PC-9 (cell line): ENCODE results near the gene PLA2G2C. TPM values are rescaled to one million over a fixed set of nuclear protein-coding genes. Genes with fewer than 3 reads are reported as not detected.

Source experiments
- BruUV-seq: library from RNA; stranded (reverse); fragments of 400-500 nt; replicated peaks from 2 replicates; lab custom pipeline; 2021; lab: Mats Ljungman, UMichigan
- CTCF ChIA-PET: fragments of 300-600 bp; sonication (Branson Sonifier 250); formaldehyde crosslinking; loops from one replicate; lab custom pipeline; 2022; ENCODE audit warnings: antibody characterized with exemption; lab: Charles Lee
- POLR2A ChIA-PET: fragments of 300-600 bp; sonication (Branson Sonifier 250); formaldehyde crosslinking; loops from one replicate; lab custom pipeline; 2022; ENCODE audit warnings: antibody characterized with exemption; ENCODE audit not compliant: unreplicated experiment; lab: Charles Lee
- DNase-seq, 2 experiments: peaks; one replicate each; pipeline versions ENCODE4 v3.0.0 to v3.0.0-alpha.2; 2015 to 2022; ENCODE audit warnings: mixed read lengths in 1 of 2
- H2AFZ ChIP-seq: fragments of 200-600 bp; sonication (generic); 2 replicates; pipeline ENCODE4 v1.8.1; 2017; ENCODE audit warnings: antibody characterized with exemption
- H3F3A ChIP-seq: fragments of 200-600 bp; sonication (generic); 2 replicates; pipeline ENCODE4 v1.8.1; 2017; ENCODE audit warnings: antibody characterized with exemption, mild to moderate bottlenecking, low read depth; ENCODE audit not compliant: insufficient read depth
- H3K27ac ChIP-seq: fragments of 200-600 bp; sonication (generic); 2 replicates; pipeline ENCODE4 v1.6.1; 2016; ENCODE audit warnings: mixed run types
- H3K27me3 ChIP-seq: fragments of 200-600 bp; sonication (generic); 2 replicates; pipeline ENCODE4 v1.6.1; 2016; ENCODE audit warnings: low read depth, mixed run types; ENCODE audit not compliant: insufficient read depth
- H3K36me3 ChIP-seq: fragments of 200-600 bp; sonication (generic); 2 replicates; pipeline ENCODE4 v1.6.1; 2016; ENCODE audit warnings: low read depth, mixed run types
- H3K4me1 ChIP-seq: fragments of 200-600 bp; sonication (generic); replicated peaks from 2 replicates; pipeline ENCODE4 v1.6.1; 2016; ENCODE audit warnings: mixed run types; ENCODE audit not compliant: insufficient read depth
- H3K4me2 ChIP-seq: fragments of 200-600 bp; sonication (generic); 2 replicates; pipeline ENCODE4 v1.6.1; 2017; ENCODE audit warnings: mixed run types
- H3K4me3 ChIP-seq: fragments of 200-600 bp; sonication (generic); 2 replicates; pipeline ENCODE4 v1.6.1; 2016; ENCODE audit warnings: mixed run types
- H3K79me2 ChIP-seq: fragments of 200-600 bp; sonication (generic); 2 replicates; pipeline ENCODE4 v1.6.1; 2017; ENCODE audit warnings: low read depth, mixed run types
- H3K9me2 ChIP-seq: fragments of 200-600 bp; sonication (generic); 2 replicates; pipeline ENCODE4 v1.8.1; 2017; ENCODE audit warnings: mild to moderate bottlenecking; ENCODE audit not compliant: insufficient read depth
- H3K9me3 ChIP-seq: fragments of 200-600 bp; sonication (generic); 2 replicates; pipeline ENCODE4 v1.8.1; 2016; ENCODE audit warnings: low read depth; ENCODE audit not compliant: insufficient read depth
- H4K20me1 ChIP-seq: fragments of 200-600 bp; sonication (generic); 2 replicates; pipeline ENCODE4 v1.8.1; 2017; ENCODE audit not compliant: insufficient read depth
- CTCF ChIP-seq: fragments of 200-600 bp; sonication (generic); conservative IDR thresholded peaks from 2 replicates; pipeline ENCODE4 v1.6.1; 2017; ENCODE audit warnings: mixed run types, antibody characterized with exemption, mild to moderate bottlenecking, moderate library complexity
- EZH2 ChIP-seq: fragments of 200-600 bp; sonication (generic); IDR thresholded peaks from 2 replicates; pipeline ENCODE4 v1.8.0; 2017; ENCODE audit warnings: antibody characterized with exemption, low read depth
- intact Hi-C: fragments of 100-400 bp; cut with micrococcal nuclease; formaldehyde crosslinking; loops from one replicate; pipeline ENCODE4 v1.10.0; 2022; ENCODE audit not compliant: unreplicated experiment
- total RNA-seq: library from RNA; stranded (reverse); gene quantifications from 2 replicates; pipeline ENCODE4 v1.2.3, GENCODE V29; 2021

The PLA2G2C gene
- total RNA-seq, 1 experiment from 2014 or later: 0.55 TPM

GRCh38 chr1:20192871-20193411, 6.6 kb upstream of the PLA2G2C start:
- H3K9me2 ChIP-seq: no peaks in the 10 kb centered on the region
- intact Hi-C loops: no loop called here
- CTCF ChIA-PET: interaction anchor here (0.7 kb wide), 1 partner anchor 39 kb away, joined by 4 read pairs; no protein-coding TSS in a partner anchor
- H3K4me2 ChIP-seq: no peak overlapping the region
- TF ChIP-seq CTCF (no peak), EZH2 (no peak)
- no peaks in the 10 kb centered on the region for H3K27me3 ChIP-seq
- no peaks in the 10 kb centered on the region for H3F3A ChIP-seq
- peaks cover 13% of the 10 kb centered on the region for H3K79me2 ChIP-seq
- no TSS peak for BruUV-seq
- H3K36me3 ChIP-seq: peaks cover 8% of the 10 kb centered on the region; the same call in 1 of the 2 replicates
- H4K20me1 ChIP-seq: no peaks in the 10 kb centered on the region
- no peaks in the 10 kb centered on the region for H3K9me3 ChIP-seq
- no peak overlapping the region for H3K4me3 ChIP-seq
- no peak for DNase-seq
- peaks cover 9% of the 10 kb centered on the region for H3K4me1 ChIP-seq
- no peak overlapping the region for H2AFZ ChIP-seq
- no peak overlapping the region for H3K27ac ChIP-seq
- POLR2A ChIA-PET: interaction anchor here (0.7 kb wide), 1 partner anchor 1089 kb away, joined by 7 read pairs; no protein-coding TSS in a partner anchor

GRCh38 chr1:20192364-20192763, 6.0 kb upstream of the PLA2G2C start:
- H3K27me3 ChIP-seq: no peaks in the 10 kb centered on the region
- H3K27ac ChIP-seq: no peak overlapping the region
- no peak overlapping the region for H3K4me2 ChIP-seq
- CTCF ChIA-PET: no interaction called here
- DNase-seq: no peak
- no peaks in the 10 kb centered on the region for H3K9me3 ChIP-seq
- intact Hi-C loops: no loop called here
- BruUV-seq: no TSS peak
- TF ChIP-seq CTCF (no peak), EZH2 (no peak)
- H4K20me1 ChIP-seq: no peaks in the 10 kb centered on the region
- POLR2A ChIA-PET: no interaction called here
- H2AFZ ChIP-seq: no peak overlapping the region
- peaks cover 19% of the 10 kb centered on the region for H3K79me2 ChIP-seq
- H3K4me3 ChIP-seq: no peak overlapping the region
- H3K36me3 ChIP-seq: peaks cover 8% of the 10 kb centered on the region; the same call in 1 of the 2 replicates
- peaks cover 14% of the 10 kb centered on the region for H3K4me1 ChIP-seq
- H3K9me2 ChIP-seq: no peaks in the 10 kb centered on the region
- H3F3A ChIP-seq: peaks cover 2% of the 10 kb centered on the region; the same call in 1 of the 2 replicates

- ChIA-PET POLR2A (interaction anchor here (0.6 to 0.7 kb wide), 2 partner anchors 285 to 304 kb away, joined by 3 to 4 read pairs; no protein-coding TSS in a partner anchor), CTCF (no interaction called here)
- peaks cover 8% of the 10 kb centered on the region; the same call in 1 of the 2 replicates for H3K36me3 ChIP-seq
- no peak overlapping the region for H3K27ac ChIP-seq
- no peak for DNase-seq
- peaks cover 22% of the 10 kb centered on the region for H3K4me1 ChIP-seq
- TF ChIP-seq EZH2: no peak
- no peak for TF ChIP-seq CTCF
- no TSS peak for BruUV-seq
- no peaks in the 10 kb centered on the region for H4K20me1 ChIP-seq
- H3K9me2 ChIP-seq: no peaks in the 10 kb centered on the region
- H2AFZ ChIP-seq: no peak overlapping the region
- intact Hi-C loops: no loop called here
- H3K9me3 ChIP-seq: no peaks in the 10 kb centered on the region
- H3F3A ChIP-seq: peaks cover 11% of the 10 kb centered on the region; the same call in 1 of the 2 replicates
- peaks cover 28% of the 10 kb centered on the region for H3K79me2 ChIP-seq
- no peaks in the 10 kb centered on the region for H3K27me3 ChIP-seq
- no peak overlapping the region for H3K4me2 ChIP-seq
- no peak overlapping the region for H3K4me3 ChIP-seq
These were observed 5.0 kb upstream of the PLA2G2C start for GRCh38 chr1:20191266-20191825.
